Islet of Langerhans (tissue), 1 donor: ENCODE data around the gene CRY2.

Experiments used
- FAIRE-seq: peaks from one replicate; lab custom pipeline; 2011; peaks lifted over from hg19 to GRCh38; lab: Jason Lieb, UNC

CRY2 gene

GRCh38 chr11:45918331-45918941 lies 71.2 kb downstream of the CRY2 start:
- no peak for FAIRE-seq

- FAIRE-seq, result no peak
Observed at GRCh38 chr11:45918962-45919675, 71.8 kb downstream of the CRY2 start.

- no peak for FAIRE-seq
Observed at GRCh38 chr11:45919806-45920530, 72.7 kb downstream of the CRY2 start.

GRCh38 chr11:45920531-45921477 lies 73.5 kb downstream of the CRY2 start:
- FAIRE-seq, result no peak

- FAIRE-seq, result no peak
Observed at GRCh38 chr11:45921561-45922424, 74.5 kb downstream of the CRY2 start.

GRCh38 chr11:45922425-45923082 lies 75.3 kb downstream of the CRY2 start, which contains the start of gene LARGE2:
LARGE2 (plus strand) TSS chr11:45922656; CDS start chr11:45922883, 227 bp downstream.
- no peak for FAIRE-seq

- no peak for FAIRE-seq
Observed at GRCh38 chr11:45924036-45924915, 77.0 kb downstream of the CRY2 start.

GRCh38 chr11:45924927-45925326 lies 77.7 kb downstream of the CRY2 start:
- FAIRE-seq, result no peak

GRCh38 chr11:45925550-45925949 lies 78.3 kb downstream of the CRY2 start:
- no peak for FAIRE-seq

- no peak for FAIRE-seq
Observed at GRCh38 chr11:45926001-45926401, 78.7 kb downstream of the CRY2 start.

GRCh38 chr11:45926536-45927331 lies 79.5 kb downstream of the CRY2 start:
- FAIRE-seq, result no peak

- FAIRE-seq, result no peak
Observed at GRCh38 chr11:45927332-45927683, 80.0 kb downstream of the CRY2 start.

GRCh38 chr11:45927684-45928413 lies 80.6 kb downstream of the CRY2 start:
- no peak for FAIRE-seq

- no peak for FAIRE-seq
Observed at GRCh38 chr11:45928535-45929215, 81.4 kb downstream of the CRY2 start.

- no peak for FAIRE-seq
Observed at GRCh38 chr11:45929486-45930030, 82.3 kb downstream of the CRY2 start.

- FAIRE-seq, result no peak
Observed at GRCh38 chr11:45930031-45930794, 82.9 kb downstream of the CRY2 start.
